Hair follicle dermal papilla cell (primary cell): ENCODE measurements around the gene PMS1. TPM values are rescaled to one million over a fixed set of nuclear protein-coding genes. Genes with fewer than 3 reads are reported as not detected.

ENCODE experiments used
- total RNA-seq: library from RNA; depleted of rRNA; stranded (reverse); fragments of >200 nt; gene quantifications from 2 replicates; pipeline ENCODE4 v1.2.3, GENCODE V29; 2012

The PMS1 gene
- 25.3 and 27.2 TPM in 2 replicates for total RNA-seq

GRCh38 chr2:189783927-189784867 lies at the start of gene PMS1, which contains the start of gene ORMDL1:
PMS1 (plus strand) TSS chr2:189784450; CDS start chr2:189791810, 7,360 bp downstream.
ORMDL1 (minus strand) TSS chr2:189784339; CDS start chr2:189782595, 1,744 bp downstream.

GRCh38 chr2:189762551-189763298 lies 21.5 kb upstream of the PMS1 start, which contains the start of gene OSGEPL1:
OSGEPL1 (minus strand) TSS chr2:189762792; CDS start chr2:189761640, 1,152 bp downstream.

Other genes with a start within 250 kb of the PMS1 start
- 6.3 and 15.3 TPM in 2 replicates for gene SLC40A1, start 203.7 kb upstream of the PMS1 start, total RNA-seq
- gene ASNSD1, start 123.0 kb upstream of the PMS1 start, total RNA-seq = 60.5 and 62.2 TPM in 2 replicates
- 10.7 and 11.8 TPM in 2 replicates for gene ANKAR, start 109.8 kb upstream of the PMS1 start, total RNA-seq
- 3.2 and 4.7 TPM in 2 replicates for gene OSGEPL1, start 21.7 kb upstream of the PMS1 start, total RNA-seq
- gene ORMDL1, start 111 bp upstream of the PMS1 start, total RNA-seq = 46.4 and 47.4 TPM in 2 replicates